ENCODE results near the gene GSG1L. TPM values are rescaled to one million over a fixed set of nuclear protein-coding genes. Genes with fewer than 3 reads are reported as not detected.

Gene GSG1L
- total and polyA plus RNA-seq, 4 donors = not detected

DNA sequence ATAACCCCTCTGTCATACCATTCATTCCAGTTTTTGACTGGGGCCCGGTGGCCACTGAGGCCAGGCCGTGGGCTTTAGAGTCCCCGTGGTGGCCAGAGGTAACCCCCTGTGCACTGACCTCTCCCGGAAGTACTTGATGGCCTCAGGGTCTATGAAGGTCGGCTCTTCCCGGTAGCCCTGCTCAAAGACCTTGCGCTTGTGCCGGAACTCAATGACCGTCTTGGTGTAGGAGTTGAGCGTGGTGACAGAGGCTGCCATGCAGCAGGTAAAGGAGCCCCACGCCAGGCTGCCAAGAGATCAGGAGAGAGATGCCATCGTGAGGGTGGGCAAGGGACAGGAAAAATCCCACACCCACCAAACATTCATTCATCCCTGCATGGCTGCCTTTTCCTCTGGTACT lies 234.8 kb downstream of the GSG1L start:
- peaks cover 6 to 15% (median 10%) of the 10 kb centered on the region in 4 donors for H3K9me3 ChIP-seq (ENCODE audit: control insufficient read depth in 4 of 4, low read length in 3 of 4)
- H3K4me1 ChIP-seq (ENCODE audit: control insufficient read depth in 4 of 4, insufficient read depth in 4 of 4, low read length in 3 of 4) = no peaks in the 10 kb centered on the region
- H3K4me3 ChIP-seq (ENCODE audit: low read depth in 1 of 3, low read length in 3 of 3) = no peak overlapping the region
- 88% methylated on average over 12 of the region's 12 CpGs for WGBS
- DNase-seq (ENCODE audit: low spot score) = no peak
- no peak for TF ChIP-seq FOXA1 (IDR thresholded peaks at IDR 0.05)
- no peak for TF ChIP-seq YY1 (IDR thresholded peaks at IDR 0.05)
- TF ChIP-seq, protein P1, sequence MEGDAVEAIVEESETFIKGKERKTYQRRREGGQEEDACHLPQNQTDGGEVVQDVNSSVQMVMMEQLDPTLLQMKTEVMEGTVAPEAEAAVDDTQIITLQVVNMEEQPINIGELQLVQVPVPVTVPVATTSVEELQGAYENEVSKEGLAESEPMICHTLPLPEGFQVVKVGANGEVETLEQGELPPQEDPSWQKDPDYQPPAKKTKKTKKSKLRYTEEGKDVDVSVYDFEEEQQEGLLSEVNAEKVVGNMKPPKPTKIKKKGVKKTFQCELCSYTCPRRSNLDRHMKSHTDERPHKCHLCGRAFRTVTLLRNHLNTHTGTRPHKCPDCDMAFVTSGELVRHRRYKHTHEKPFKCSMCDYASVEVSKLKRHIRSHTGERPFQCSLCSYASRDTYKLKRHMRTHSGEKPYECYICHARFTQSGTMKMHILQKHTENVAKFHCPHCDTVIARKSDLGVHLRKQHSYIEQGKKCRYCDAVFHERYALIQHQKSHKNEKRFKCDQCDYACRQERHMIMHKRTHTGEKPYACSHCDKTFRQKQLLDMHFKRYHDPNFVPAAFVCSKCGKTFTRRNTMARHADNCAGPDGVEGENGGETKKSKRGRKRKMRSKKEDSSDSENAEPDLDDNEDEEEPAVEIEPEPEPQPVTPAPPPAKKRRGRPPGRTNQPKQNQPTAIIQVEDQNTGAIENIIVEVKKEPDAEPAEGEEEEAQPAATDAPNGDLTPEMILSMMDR (IDR thresholded peaks at IDR 0.05; ENCODE audit: low read depth, low read length, missing input control) = no peak
- no peak for TF ChIP-seq TAF1 (conservative IDR thresholded peaks at IDR 0.05)
- TF ChIP-seq, protein P2, sequence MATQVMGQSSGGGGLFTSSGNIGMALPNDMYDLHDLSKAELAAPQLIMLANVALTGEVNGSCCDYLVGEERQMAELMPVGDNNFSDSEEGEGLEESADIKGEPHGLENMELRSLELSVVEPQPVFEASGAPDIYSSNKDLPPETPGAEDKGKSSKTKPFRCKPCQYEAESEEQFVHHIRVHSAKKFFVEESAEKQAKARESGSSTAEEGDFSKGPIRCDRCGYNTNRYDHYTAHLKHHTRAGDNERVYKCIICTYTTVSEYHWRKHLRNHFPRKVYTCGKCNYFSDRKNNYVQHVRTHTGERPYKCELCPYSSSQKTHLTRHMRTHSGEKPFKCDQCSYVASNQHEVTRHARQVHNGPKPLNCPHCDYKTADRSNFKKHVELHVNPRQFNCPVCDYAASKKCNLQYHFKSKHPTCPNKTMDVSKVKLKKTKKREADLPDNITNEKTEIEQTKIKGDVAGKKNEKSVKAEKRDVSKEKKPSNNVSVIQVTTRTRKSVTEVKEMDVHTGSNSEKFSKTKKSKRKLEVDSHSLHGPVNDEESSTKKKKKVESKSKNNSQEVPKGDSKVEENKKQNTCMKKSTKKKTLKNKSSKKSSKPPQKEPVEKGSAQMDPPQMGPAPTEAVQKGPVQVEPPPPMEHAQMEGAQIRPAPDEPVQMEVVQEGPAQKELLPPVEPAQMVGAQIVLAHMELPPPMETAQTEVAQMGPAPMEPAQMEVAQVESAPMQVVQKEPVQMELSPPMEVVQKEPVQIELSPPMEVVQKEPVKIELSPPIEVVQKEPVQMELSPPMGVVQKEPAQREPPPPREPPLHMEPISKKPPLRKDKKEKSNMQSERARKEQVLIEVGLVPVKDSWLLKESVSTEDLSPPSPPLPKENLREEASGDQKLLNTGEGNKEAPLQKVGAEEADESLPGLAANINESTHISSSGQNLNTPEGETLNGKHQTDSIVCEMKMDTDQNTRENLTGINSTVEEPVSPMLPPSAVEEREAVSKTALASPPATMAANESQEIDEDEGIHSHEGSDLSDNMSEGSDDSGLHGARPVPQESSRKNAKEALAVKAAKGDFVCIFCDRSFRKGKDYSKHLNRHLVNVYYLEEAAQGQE (IDR thresholded peaks at IDR 0.05) = no peak
- TF ChIP-seq, protein P3, sequence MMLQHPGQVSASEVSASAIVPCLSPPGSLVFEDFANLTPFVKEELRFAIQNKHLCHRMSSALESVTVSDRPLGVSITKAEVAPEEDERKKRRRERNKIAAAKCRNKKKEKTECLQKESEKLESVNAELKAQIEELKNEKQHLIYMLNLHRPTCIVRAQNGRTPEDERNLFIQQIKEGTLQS (IDR thresholded peaks at IDR 0.05) = no peak
- no peak for TF ChIP-seq SP1 (IDR thresholded peaks at IDR 0.05)
- TF ChIP-seq HNF4A (conservative IDR thresholded peaks at IDR 0.05) = no peak
- no peak for TF ChIP-seq HNF4G (IDR thresholded peaks at IDR 0.05)
- H3K27me3 ChIP-seq (ENCODE audit: control insufficient read depth in 4 of 4, insufficient read depth in 4 of 4, low read length in 3 of 4) = peaks cover 0 to 4% (median 0%) of the 10 kb centered on the region in 4 donors
- H3K9ac ChIP-seq (ENCODE audit: low read depth in 1 of 2, low read length in 2 of 2) = no peak overlapping the region
- H3K27ac ChIP-seq (ENCODE audit: low read depth in 1 of 2, low read length in 2 of 2) = no peak overlapping the region
- H3K36me3 ChIP-seq (ENCODE audit: control insufficient read depth in 4 of 4, insufficient read depth in 3 of 4, low read depth in 1 of 4, low read length in 3 of 4) = no peaks in the 10 kb centered on the region

DNA sequence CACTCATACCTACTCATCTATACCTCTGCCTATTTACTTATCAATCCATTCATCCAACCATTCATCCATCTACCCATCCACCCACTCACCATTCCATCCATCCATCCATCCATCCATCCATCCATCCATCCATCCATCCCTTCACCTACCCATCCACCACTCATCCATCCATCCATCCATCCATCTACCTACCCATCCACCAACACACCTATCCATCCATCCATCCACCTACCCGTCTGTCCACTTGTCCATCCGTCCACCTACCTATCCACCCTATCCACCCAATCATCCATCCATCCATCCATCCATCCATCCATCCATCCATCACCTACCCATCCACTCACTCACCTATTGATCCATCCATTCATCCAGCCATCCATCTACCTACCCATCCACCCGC lies 235.7 kb downstream of the GSG1L start:
- DNase-seq (ENCODE audit: low spot score) = no peak
- TF ChIP-seq JUND (IDR thresholded peaks at IDR 0.05) (no peak), NR2F2 (IDR thresholded peaks at IDR 0.05) (no peak), RXRA (IDR thresholded peaks at IDR 0.05) (no peak), RAD21 (IDR thresholded peaks at IDR 0.05) (no peak), GABPA (IDR thresholded peaks at IDR 0.05 in 1 of 2, conservative IDR thresholded peaks at IDR 0.05 in 1 of 2) (no peak)
- TF ChIP-seq, protein P3 (IDR thresholded peaks at IDR 0.05) = no peak
- Histone ChIP-seq H3K4me3 (ENCODE audit: low read depth in 1 of 3, low read length in 3 of 3) (no peak overlapping the region), H3K27me3 (ENCODE audit: control insufficient read depth in 4 of 4, insufficient read depth in 4 of 4, low read length in 3 of 4) (peaks cover 0 to 4% (median 0%) of the 10 kb centered on the region in 4 donors), H3K9me3 (ENCODE audit: control insufficient read depth in 4 of 4, low read length in 3 of 4) (peaks cover 6 to 15% (median 10%) of the 10 kb centered on the region in 4 donors), H3K36me3 (ENCODE audit: control insufficient read depth in 4 of 4, insufficient read depth in 3 of 4, low read depth in 1 of 4, low read length in 3 of 4) (no peaks in the 10 kb centered on the region), H3K4me1 (ENCODE audit: control insufficient read depth in 4 of 4, insufficient read depth in 4 of 4, low read length in 3 of 4) (no peaks in the 10 kb centered on the region), H3K27ac (ENCODE audit: low read depth in 1 of 2, low read length in 2 of 2) (no peak overlapping the region), H3K9ac (ENCODE audit: low read depth in 1 of 2, low read length in 2 of 2) (no peak overlapping the region)
- WGBS = 64% methylated on average over 3 of the region's 3 CpGs
